SK-N-SH treated with all-trans-retinoic acid at 6 μM for 48 hours (cell line): ENCODE data around the gene NCOA6.

Source experiments
- ARNTL ChIP-seq: fragments of 450-650 bp; formaldehyde crosslinking; IDR thresholded peaks from 2 replicates; pipeline ENCODE4 v1.5.0; 2020; ENCODE audit warnings: low read depth, mild to moderate bottlenecking, moderate library complexity, borderline replicate concordance
- ESRRG ChIP-seq: fragments of 250-450 bp; sonication (Bioruptor Pico); IDR thresholded peaks from 2 replicates; pipeline ENCODE4 v1.6.1; 2021; ENCODE audit warnings: mild to moderate bottlenecking
- GLIS3 ChIP-seq: fragments of 250-450 bp; sonication (Bioruptor Pico); IDR thresholded peaks from 2 replicates; pipeline ENCODE4 v1.5.0; 2020; ENCODE audit warnings: mild to moderate bottlenecking, moderate library complexity
- ISL1 ChIP-seq: fragments of 250-450 bp; sonication (Bioruptor Pico); IDR thresholded peaks from 2 replicates; pipeline ENCODE4 v2.1.2; 2022; ENCODE audit warnings: mild to moderate bottlenecking, moderate library complexity
- OSR1 ChIP-seq: fragments of 250-450 bp; sonication (Bioruptor Pico); IDR thresholded peaks from 2 replicates; pipeline ENCODE4 v1.8.0; 2022; ENCODE audit warnings: moderate library complexity, mild to moderate bottlenecking, inconsistent platforms
- PPARA ChIP-seq: fragments of 250-450 bp; sonication (Bioruptor Pico); IDR thresholded peaks from 2 replicates; pipeline ENCODE4 v1.5.0; 2020; ENCODE audit warnings: mild to moderate bottlenecking, borderline replicate concordance
- RARB ChIP-seq: fragments of 250-450 bp; sonication (Bioruptor Pico); IDR thresholded peaks from 2 replicates; pipeline ENCODE4 v1.8.0; 2021; ENCODE audit warnings: mild to moderate bottlenecking, moderate library complexity
- TCF4 ChIP-seq: fragments of 250-450 bp; sonication (Bioruptor Pico); IDR thresholded peaks from 2 replicates; pipeline ENCODE4 v1.8.0; 2021; ENCODE audit warnings: mild to moderate bottlenecking, moderate library complexity, borderline replicate concordance
- ZC3H10 ChIP-seq: fragments of 250-450 bp; sonication (Bioruptor Pico); IDR thresholded peaks from 2 replicates; pipeline ENCODE4 v1.5.1; 2021; ENCODE audit warnings: mild to moderate bottlenecking, moderate library complexity
- ZFP3 ChIP-seq: fragments of 250-450 bp; sonication (Bioruptor Pico); IDR thresholded peaks from 2 replicates; pipeline ENCODE4 v1.5.0; 2020; ENCODE audit warnings: mild to moderate bottlenecking, moderate library complexity
- ZFP30 ChIP-seq: fragments of 450-650 bp; formaldehyde crosslinking; IDR thresholded peaks from 2 replicates; pipeline ENCODE4 v1.5.0; 2022; ENCODE audit warnings: mild to moderate bottlenecking, moderate library complexity
- TF ChIP-seq, protein P1 (sequence below): fragments of 250-450 bp; sonication (Bioruptor Pico); IDR thresholded peaks from 2 replicates; pipeline ENCODE4 v1.8.0; 2020; ENCODE audit warnings: mild to moderate bottlenecking, moderate library complexity, borderline replicate concordance
- TF ChIP-seq, protein P2 (sequence below): fragments of 250-450 bp; sonication (Bioruptor Pico); IDR thresholded peaks from 2 replicates; pipeline ENCODE4 v1.5.1; 2021; ENCODE audit warnings: mild to moderate bottlenecking, moderate library complexity
- TF ChIP-seq, protein P3 (sequence below): fragments of 250-450 bp; sonication (Bioruptor Pico); IDR thresholded peaks from 2 replicates; pipeline ENCODE4 v1.8.0; 2021; ENCODE audit warnings: low read depth, mild to moderate bottlenecking, moderate library complexity, borderline replicate concordance

DNA sequence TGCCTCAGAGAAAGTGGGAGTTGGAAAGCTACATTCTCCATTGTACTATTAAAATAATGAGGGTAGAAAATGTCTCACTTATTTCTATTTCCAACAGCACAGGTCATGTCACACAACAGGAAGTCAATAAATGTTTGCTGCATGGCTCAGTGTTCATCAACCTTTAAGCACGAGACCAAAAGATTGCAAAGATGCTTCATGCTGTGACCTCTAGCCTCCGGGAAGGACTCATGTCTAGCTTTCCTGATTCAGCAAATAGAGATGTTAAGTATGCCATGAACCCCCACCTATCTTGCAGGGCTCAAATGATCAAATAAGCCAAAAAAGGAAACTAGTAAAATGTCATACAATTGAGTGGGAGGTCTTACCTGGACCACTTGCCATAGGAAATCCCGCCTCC lies 57.4 kb downstream of the NCOA6 start:
- TF ChIP-seq RARB (CRISPR knock-in tag) (no peak), TCF4 (CRISPR knock-in tag) (no peak), ZFP3 (CRISPR knock-in tag) (no peak), PPARA (CRISPR knock-in tag) (no peak), ZC3H10 (CRISPR knock-in tag) (no peak), ZFP30 (CRISPR knock-in tag) (no peak), ARNTL (CRISPR knock-in tag) (no peak), OSR1 (CRISPR knock-in tag) (no peak), ESRRG (CRISPR knock-in tag) (no peak), ISL1 (CRISPR knock-in tag) (no peak), GLIS3 (no peak)
- TF ChIP-seq, protein P1, sequence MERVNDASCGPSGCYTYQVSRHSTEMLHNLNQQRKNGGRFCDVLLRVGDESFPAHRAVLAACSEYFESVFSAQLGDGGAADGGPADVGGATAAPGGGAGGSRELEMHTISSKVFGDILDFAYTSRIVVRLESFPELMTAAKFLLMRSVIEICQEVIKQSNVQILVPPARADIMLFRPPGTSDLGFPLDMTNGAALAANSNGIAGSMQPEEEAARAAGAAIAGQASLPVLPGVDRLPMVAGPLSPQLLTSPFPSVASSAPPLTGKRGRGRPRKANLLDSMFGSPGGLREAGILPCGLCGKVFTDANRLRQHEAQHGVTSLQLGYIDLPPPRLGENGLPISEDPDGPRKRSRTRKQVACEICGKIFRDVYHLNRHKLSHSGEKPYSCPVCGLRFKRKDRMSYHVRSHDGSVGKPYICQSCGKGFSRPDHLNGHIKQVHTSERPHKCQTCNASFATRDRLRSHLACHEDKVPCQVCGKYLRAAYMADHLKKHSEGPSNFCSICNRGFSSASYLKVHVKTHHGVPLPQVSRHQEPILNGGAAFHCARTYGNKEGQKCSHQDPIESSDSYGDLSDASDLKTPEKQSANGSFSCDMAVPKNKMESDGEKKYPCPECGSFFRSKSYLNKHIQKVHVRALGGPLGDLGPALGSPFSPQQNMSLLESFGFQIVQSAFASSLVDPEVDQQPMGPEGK = no peak
- TF ChIP-seq, protein P2, sequence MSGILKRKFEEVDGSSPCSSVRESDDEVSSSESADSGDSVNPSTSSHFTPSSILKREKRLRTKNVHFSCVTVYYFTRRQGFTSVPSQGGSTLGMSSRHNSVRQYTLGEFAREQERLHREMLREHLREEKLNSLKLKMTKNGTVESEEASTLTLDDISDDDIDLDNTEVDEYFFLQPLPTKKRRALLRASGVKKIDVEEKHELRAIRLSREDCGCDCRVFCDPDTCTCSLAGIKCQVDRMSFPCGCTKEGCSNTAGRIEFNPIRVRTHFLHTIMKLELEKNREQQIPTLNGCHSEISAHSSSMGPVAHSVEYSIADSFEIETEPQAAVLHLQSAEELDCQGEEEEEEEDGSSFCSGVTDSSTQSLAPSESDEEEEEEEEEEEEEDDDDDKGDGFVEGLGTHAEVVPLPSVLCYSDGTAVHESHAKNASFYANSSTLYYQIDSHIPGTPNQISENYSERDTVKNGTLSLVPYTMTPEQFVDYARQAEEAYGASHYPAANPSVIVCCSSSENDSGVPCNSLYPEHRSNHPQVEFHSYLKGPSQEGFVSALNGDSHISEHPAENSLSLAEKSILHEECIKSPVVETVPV (CRISPR knock-in tag) = no peak
- TF ChIP-seq, protein P3, sequence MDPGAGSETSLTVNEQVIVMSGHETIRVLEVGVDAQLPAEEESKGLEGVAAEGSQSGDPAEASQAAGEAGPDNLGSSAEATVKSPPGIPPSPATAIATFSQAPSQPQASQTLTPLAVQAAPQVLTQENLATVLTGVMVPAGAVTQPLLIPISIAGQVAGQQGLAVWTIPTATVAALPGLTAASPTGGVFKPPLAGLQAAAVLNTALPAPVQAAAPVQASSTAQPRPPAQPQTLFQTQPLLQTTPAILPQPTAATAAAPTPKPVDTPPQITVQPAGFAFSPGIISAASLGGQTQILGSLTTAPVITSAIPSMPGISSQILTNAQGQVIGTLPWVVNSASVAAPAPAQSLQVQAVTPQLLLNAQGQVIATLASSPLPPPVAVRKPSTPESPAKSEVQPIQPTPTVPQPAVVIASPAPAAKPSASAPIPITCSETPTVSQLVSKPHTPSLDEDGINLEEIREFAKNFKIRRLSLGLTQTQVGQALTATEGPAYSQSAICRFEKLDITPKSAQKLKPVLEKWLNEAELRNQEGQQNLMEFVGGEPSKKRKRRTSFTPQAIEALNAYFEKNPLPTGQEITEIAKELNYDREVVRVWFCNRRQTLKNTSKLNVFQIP = no peak
